Adrenal gland (tissue), 5 donors: ENCODE data around the gene MTM1.

ENCODE experiments used
- POLR2A ChIP-seq, 2 donors: fragments of 450-650 bp; IDR thresholded peaks; one replicate each; pipeline ENCODE4 v1.6.1; 2017; ENCODE audit warnings: antibody characterized with exemption in 2 of 2, mild to moderate bottlenecking in 2 of 2, moderate library complexity in 1 of 2
- TF ChIP-seq, protein P1 (sequence below), 6 experiments: fragments of 450-650 bp in 4 of 6; fragments of 200-600 bp in 2 of 6; sonication (generic) in 1 of 6; IDR thresholded peaks; 1 replicate in 5 of 6; 2 replicates in 1 of 6; pipeline versions ENCODE4 v1.5.1 to v1.8.0; 2016 to 2021; ENCODE audit warnings: antibody characterized with exemption in 6 of 6, mild to moderate bottlenecking in 2 of 6, moderate library complexity in 1 of 6
- donor health status: DM: no; HTN: no; CAD: no.

DNA sequence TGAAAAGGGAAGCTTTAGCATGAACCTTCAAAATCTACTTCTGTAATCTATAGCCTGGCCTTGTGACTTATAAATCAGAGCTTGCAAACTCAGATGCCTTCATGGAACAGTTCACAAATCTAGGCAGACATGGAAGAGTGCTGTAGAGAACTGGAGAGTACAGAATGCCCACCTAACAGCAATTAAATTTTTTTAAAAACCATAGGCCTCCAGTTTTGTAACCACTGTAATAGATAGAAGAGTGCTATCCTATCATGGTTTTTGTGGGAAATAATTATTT, 135.2 kb downstream of the MTM1 start:
- TF ChIP-seq POLR2A (IDR thresholded peaks at IDR 0.05), result no peak
- TF ChIP-seq, protein P1, sequence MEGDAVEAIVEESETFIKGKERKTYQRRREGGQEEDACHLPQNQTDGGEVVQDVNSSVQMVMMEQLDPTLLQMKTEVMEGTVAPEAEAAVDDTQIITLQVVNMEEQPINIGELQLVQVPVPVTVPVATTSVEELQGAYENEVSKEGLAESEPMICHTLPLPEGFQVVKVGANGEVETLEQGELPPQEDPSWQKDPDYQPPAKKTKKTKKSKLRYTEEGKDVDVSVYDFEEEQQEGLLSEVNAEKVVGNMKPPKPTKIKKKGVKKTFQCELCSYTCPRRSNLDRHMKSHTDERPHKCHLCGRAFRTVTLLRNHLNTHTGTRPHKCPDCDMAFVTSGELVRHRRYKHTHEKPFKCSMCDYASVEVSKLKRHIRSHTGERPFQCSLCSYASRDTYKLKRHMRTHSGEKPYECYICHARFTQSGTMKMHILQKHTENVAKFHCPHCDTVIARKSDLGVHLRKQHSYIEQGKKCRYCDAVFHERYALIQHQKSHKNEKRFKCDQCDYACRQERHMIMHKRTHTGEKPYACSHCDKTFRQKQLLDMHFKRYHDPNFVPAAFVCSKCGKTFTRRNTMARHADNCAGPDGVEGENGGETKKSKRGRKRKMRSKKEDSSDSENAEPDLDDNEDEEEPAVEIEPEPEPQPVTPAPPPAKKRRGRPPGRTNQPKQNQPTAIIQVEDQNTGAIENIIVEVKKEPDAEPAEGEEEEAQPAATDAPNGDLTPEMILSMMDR (IDR thresholded peaks at IDR 0.05), result no peak
